Natural killer cell (primary cell): ENCODE results near the gene PPP1R3C. TPM values are rescaled to one million over a fixed set of nuclear protein-coding genes. Genes with fewer than 3 reads are reported as not detected.

Experiments
- ATAC-seq, 3 donors: fragments of 150-1000 bp in 2 of 3; fragments of 200-7000 bp in 1 of 3; cut with Tn5 transposase; 1 replicate in 1 of 3; 2 replicates in 2 of 3; pipeline ENCODE4 v1.10.0; 2021; ENCODE audit warnings: mild to moderate bottlenecking in 2 of 3, moderate library complexity in 2 of 3
- DNase-seq, 2 donors: peaks; one replicate each; pipeline versions ENCODE4 v3.0.0 to v3.0.0-alpha.2; 2013 to 2021; ENCODE audit warnings: mixed read lengths in 1 of 2
- H3K27ac ChIP-seq: one replicate; pipeline ENCODE4 v1.5.1; 2013; ENCODE audit warnings: mild to moderate bottlenecking, low read length
- H3K27me3 ChIP-seq: one replicate; pipeline ENCODE4 v1.6.1; 2013; ENCODE audit warnings: low read length; ENCODE audit not compliant: control insufficient read depth, insufficient read depth
- H3K36me3 ChIP-seq: one replicate; pipeline ENCODE4 v1.6.1; 2013; ENCODE audit warnings: low read length; ENCODE audit not compliant: control insufficient read depth, insufficient read depth
- H3K4me1 ChIP-seq: one replicate; pipeline ENCODE4 v1.6.1; 2013; ENCODE audit warnings: low read length; ENCODE audit not compliant: control insufficient read depth, insufficient read depth
- H3K4me3 ChIP-seq: one replicate; pipeline ENCODE4 v1.5.1; 2013; ENCODE audit warnings: low read length
- H3K9me3 ChIP-seq: one replicate; pipeline ENCODE4 v1.6.1; 2013; ENCODE audit warnings: low read length; ENCODE audit not compliant: control insufficient read depth, insufficient read depth
- H3K27ac Mint-ChIP-seq, 2 donors: one replicate each; pipeline ENCODE4 v1.8.0; 2022; ENCODE audit warnings: mild to moderate bottlenecking in 2 of 2, mixed read lengths in 2 of 2, moderate library complexity in 1 of 2
- H3K27me3 Mint-ChIP-seq, 2 donors: one replicate each; pipeline ENCODE4 v1.8.0; 2022; ENCODE audit warnings: low read depth in 2 of 2, mixed read lengths in 2 of 2
- H3K36me3 Mint-ChIP-seq: one replicate; pipeline ENCODE4 v1.8.0; 2022; ENCODE audit warnings: mixed read lengths
- H3K4me1 Mint-ChIP-seq, 2 donors: one replicate each; pipeline ENCODE4 v1.8.0; 2022; ENCODE audit warnings: mixed read lengths in 2 of 2
- H3K4me3 Mint-ChIP-seq: one replicate; pipeline ENCODE4 v1.8.0; 2022; ENCODE audit warnings: mild to moderate bottlenecking, moderate library complexity, mixed read lengths
- H3K9me3 Mint-ChIP-seq, 2 donors: one replicate each; pipeline ENCODE4 v1.8.0; 2022; ENCODE audit warnings: mixed read lengths in 2 of 2
- WGBS: methylation state at CpG from one replicate; pipeline ENCODE4 v1.1.7; 2013; ENCODE audit warnings: missing lambda C conversion rate; ENCODE audit not compliant: insufficient coverage; 5-methylcytosine and 5-hydroxymethylcytosine counted together
- intact Hi-C: fragments of 100-400 bp; cut with micrococcal nuclease; formaldehyde crosslinking; loops from one replicate; pipeline ENCODE4 v1.14.2; 2022
- total RNA-seq, 4 donors: library from RNA; stranded (reverse); fragments of 120-200 nt in 1 of 4; gene quantifications; one replicate each; pipeline versions ENCODE4 v1.2.3 to v1.2.4, GENCODE V29; 2013 to 2022
- TF ChIP-seq, protein P1 (sequence below): fragments of 200-600 bp; IDR thresholded peaks from one replicate; pipeline ENCODE4 v1.8.0; 2022; ENCODE audit warnings: antibody characterized with exemption

PPP1R3C gene
- total RNA-seq, 3 donors from 2014 or later (not counting 1 experiment from before 2014, with no cell fraction given): not detected

DNA sequence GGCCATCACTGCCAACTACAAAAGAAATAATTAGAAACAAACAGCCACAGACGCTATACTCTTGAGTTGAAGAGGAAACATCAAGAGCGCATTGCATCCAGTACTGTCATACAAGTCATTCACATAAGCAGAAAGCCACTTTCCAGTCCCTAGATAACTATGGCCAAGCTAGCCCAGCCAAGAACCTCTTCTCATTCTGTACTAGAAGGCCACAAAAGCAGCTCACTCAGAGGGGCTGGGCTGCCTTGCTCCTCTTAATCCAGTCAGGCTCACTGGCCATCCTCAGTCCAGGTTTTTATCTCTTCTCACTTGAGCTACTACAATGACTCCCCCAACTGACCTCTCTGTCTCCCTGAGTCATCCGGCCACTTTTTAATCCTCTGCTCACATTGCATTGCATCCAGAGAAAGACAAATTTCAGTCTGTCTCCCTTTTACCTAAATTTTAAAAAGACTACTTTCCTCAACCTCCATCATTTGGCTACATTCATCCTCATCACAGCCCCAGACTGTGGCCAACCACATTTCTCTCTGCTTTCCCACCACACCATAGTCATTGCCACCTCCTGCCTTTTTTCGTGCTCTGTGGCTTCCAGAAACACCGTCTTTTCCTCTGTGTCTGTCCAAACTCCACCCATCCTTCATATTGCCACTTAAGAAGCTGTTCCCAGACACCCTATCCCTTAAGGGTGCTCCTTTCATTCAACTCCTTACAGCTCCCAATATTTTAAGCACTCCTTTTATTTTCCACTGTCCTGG is 25.0 kb downstream of the PPP1R3C start:
- WGBS: 66% methylated on average over 5 of the region's 5 CpGs
- TF ChIP-seq, protein P1, sequence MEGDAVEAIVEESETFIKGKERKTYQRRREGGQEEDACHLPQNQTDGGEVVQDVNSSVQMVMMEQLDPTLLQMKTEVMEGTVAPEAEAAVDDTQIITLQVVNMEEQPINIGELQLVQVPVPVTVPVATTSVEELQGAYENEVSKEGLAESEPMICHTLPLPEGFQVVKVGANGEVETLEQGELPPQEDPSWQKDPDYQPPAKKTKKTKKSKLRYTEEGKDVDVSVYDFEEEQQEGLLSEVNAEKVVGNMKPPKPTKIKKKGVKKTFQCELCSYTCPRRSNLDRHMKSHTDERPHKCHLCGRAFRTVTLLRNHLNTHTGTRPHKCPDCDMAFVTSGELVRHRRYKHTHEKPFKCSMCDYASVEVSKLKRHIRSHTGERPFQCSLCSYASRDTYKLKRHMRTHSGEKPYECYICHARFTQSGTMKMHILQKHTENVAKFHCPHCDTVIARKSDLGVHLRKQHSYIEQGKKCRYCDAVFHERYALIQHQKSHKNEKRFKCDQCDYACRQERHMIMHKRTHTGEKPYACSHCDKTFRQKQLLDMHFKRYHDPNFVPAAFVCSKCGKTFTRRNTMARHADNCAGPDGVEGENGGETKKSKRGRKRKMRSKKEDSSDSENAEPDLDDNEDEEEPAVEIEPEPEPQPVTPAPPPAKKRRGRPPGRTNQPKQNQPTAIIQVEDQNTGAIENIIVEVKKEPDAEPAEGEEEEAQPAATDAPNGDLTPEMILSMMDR: no peak
- Mint-ChIP-seq H3K27ac (no peak overlapping the region), H3K9me3 (peaks cover 0 to 4% of the 10 kb centered on the region in 2 donors), H3K4me3 (no peak overlapping the region), H3K36me3 (no peaks in the 10 kb centered on the region), H3K27me3 (peaks cover 0 to 4% of the 10 kb centered on the region in 2 donors), H3K4me1 (no peaks in the 10 kb centered on the region)
- Histone ChIP-seq H3K27me3 (no peaks in the 10 kb centered on the region), H3K36me3 (no peaks in the 10 kb centered on the region), H3K4me3 (no peak overlapping the region), H3K9me3 (no peaks in the 10 kb centered on the region), H3K4me1 (no peaks in the 10 kb centered on the region), H3K27ac (no peak overlapping the region)
- ATAC-seq (no peak), DNase-seq (no peak)
- intact Hi-C loops: no loop called here

DNA sequence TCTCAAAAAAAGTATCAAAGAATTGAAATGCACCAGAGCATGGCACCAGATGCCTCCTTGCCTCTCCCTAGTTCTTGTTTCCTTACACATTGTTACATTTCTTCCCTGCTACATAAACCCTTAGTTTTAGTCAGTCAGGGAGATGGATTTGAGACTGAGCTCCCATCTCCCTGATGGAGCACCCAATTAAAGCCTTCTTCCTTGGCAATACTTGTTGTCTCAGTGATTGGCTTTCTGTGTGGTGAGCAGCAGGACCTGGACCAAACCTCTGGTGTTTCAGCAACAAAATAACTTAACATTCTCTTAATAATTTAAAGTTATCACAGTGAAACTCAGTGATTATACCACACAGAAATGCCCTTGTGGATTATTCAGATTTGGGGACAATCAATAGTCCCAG is 26.9 kb downstream of the PPP1R3C start:
- intact Hi-C loops: no loop called here
- H3K9me3 Mint-ChIP-seq: peaks cover 0 to 4% of the 10 kb centered on the region in 2 donors
- no peaks in the 10 kb centered on the region for H3K9me3 ChIP-seq
- H3K27me3 ChIP-seq: no peaks in the 10 kb centered on the region
- no peaks in the 10 kb centered on the region for H3K36me3 Mint-ChIP-seq
- H3K4me1 Mint-ChIP-seq: no peaks in the 10 kb centered on the region
- H3K4me3 ChIP-seq: no peak overlapping the region
- peaks cover 0 to under 1% of the 10 kb centered on the region in 2 donors for H3K27me3 Mint-ChIP-seq
- TF ChIP-seq, protein P1: no peak
- ATAC-seq: no peak
- H3K27ac Mint-ChIP-seq: no peak overlapping the region
- no peak for DNase-seq
- no peak overlapping the region for H3K27ac ChIP-seq
- H3K4me1 ChIP-seq: no peaks in the 10 kb centered on the region
- H3K36me3 ChIP-seq: no peaks in the 10 kb centered on the region
- no peak overlapping the region for H3K4me3 Mint-ChIP-seq

DNA sequence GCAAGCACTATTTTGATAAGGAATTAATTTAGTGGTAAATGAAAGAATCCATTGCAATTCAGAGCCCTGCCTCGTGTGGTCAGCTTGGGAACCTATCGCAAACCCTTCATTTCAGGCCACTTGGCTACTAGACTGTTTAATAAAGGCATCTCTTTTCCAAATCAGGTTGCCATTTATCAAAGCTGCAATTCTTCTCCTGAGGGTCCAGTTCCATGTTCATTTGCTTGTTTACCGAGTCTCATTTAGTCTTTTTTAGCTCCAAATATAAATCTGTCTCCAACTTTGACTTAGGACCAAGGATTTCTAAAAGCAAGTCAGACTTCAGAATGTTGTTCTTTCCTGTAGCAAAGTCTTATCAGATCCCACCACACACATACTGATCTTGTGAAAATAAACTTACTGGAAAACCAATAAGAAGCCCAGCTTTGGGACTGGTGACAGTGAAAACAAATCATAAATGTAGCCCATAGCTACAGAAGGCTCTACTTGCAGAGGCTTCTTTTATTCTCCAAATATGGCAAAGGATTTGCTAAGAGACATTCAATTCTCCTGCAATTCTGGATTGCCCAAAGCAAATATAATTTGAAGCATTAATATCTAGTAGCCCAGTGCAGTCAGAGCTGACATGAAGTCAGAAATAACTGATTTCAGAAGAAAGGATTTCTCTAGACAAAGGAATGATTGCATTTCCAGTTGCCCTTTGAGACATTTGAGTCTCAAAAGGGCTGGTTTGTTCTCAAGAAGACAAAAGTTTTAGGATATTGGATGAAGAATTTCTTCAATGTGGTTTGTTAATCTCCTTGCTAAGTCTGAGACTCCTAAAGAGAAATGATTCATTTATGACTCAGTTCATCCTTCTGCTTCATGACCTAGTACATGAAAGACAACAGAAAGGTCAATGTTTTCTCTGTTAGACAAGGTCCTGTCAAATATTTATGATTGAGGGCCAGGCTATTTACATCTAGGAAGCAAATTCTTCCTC is 28.0 kb downstream of the PPP1R3C start:
- H3K36me3 ChIP-seq: no peaks in the 10 kb centered on the region
- no peak overlapping the region for H3K27ac ChIP-seq
- WGBS: 66% methylated on average over 3 of the region's 3 CpGs
- no peak for DNase-seq
- no peak overlapping the region for H3K27ac Mint-ChIP-seq
- no peaks in the 10 kb centered on the region for H3K27me3 ChIP-seq
- peaks cover 0 to 4% of the 10 kb centered on the region in 2 donors for H3K9me3 Mint-ChIP-seq
- no peaks in the 10 kb centered on the region for H3K36me3 Mint-ChIP-seq
- peaks cover 0 to 6% of the 10 kb centered on the region in 2 donors for H3K27me3 Mint-ChIP-seq
- H3K4me3 ChIP-seq: no peak overlapping the region
- TF ChIP-seq, protein P1: no peak
- no peak overlapping the region for H3K4me3 Mint-ChIP-seq
- ATAC-seq: no peak
- H3K4me1 ChIP-seq: no peaks in the 10 kb centered on the region
- intact Hi-C loops: no loop called here
- H3K4me1 Mint-ChIP-seq: no peaks in the 10 kb centered on the region
- no peaks in the 10 kb centered on the region for H3K9me3 ChIP-seq
